IMR-90 (cell line): ENCODE results near the gene LRRC18. TPM values are rescaled to one million over a fixed set of nuclear protein-coding genes. Genes with fewer than 3 reads are reported as not detected.

Source experiments
- ATAC-seq: fragments of 200-7000 bp; cut with Tn5 transposase; 2 replicates; pipeline ENCODE4 v1.9.1; 2020; ENCODE audit warnings: low read depth, mild to moderate bottlenecking, moderate library complexity
- BruUV-seq: library from RNA; stranded (reverse); fragments of 400-500 nt; replicated peaks from 2 replicates; lab custom pipeline; 2021; lab: Mats Ljungman, UMichigan
- CTCF ChIA-PET: fragments of 300-600 bp; formaldehyde crosslinking; extraction: SDS; loops from one replicate; lab custom pipeline; 2021; ENCODE audit warnings: antibody characterized with exemption; lab: Yijun Ruan, JAX
- POLR2A ChIA-PET: fragments of 300-600 bp; sonication (Branson Sonifier 250); formaldehyde crosslinking; loops from one replicate; lab custom pipeline; 2022; ENCODE audit warnings: antibody characterized with exemption; ENCODE audit not compliant: unreplicated experiment; lab: Charles Lee
- DNase-seq: peaks from one replicate; pipeline ENCODE4 v3.0.0; 2013
- H2AFZ ChIP-seq: replicated peaks from 2 replicates; pipeline ENCODE3; 2013; ENCODE audit warnings: low read length, mild to moderate bottlenecking; ENCODE audit not compliant: poor library complexity
- H2AK5ac ChIP-seq: 2 replicates; pipeline ENCODE4 v1.6.1; 2013; ENCODE audit warnings: low read depth, low read length, inconsistent platforms
- H2AK9ac ChIP-seq: replicated peaks from 2 replicates; pipeline ENCODE3; 2013; ENCODE audit warnings: mild to moderate bottlenecking, low read depth, low read length, moderate library complexity; ENCODE audit not compliant: poor library complexity
- H2BK120ac ChIP-seq: 2 replicates; pipeline ENCODE4 v1.6.1; 2013; ENCODE audit warnings: low read depth, low read length, inconsistent platforms
- H2BK15ac ChIP-seq: 3 replicates; pipeline ENCODE4 v1.6.1; 2013; ENCODE audit warnings: low read depth, low read length, inconsistent platforms
- H2BK20ac ChIP-seq: 2 replicates; pipeline ENCODE4 v1.6.1; 2013; ENCODE audit warnings: low read depth, mild to moderate bottlenecking, inconsistent platforms, low read length, moderate library complexity
- H2BK5ac ChIP-seq: 2 replicates; pipeline ENCODE4 v1.6.1; 2013; ENCODE audit warnings: mild to moderate bottlenecking, low read depth, low read length, inconsistent platforms; ENCODE audit not compliant: poor library complexity, severe bottlenecking
- H3K14ac ChIP-seq: replicated peaks from 2 replicates; pipeline ENCODE4 v1.6.1; 2013; ENCODE audit warnings: low read depth, low read length, inconsistent platforms
- H3K18ac ChIP-seq: 2 replicates; pipeline ENCODE4 v1.6.1; 2013; ENCODE audit warnings: low read depth, low read length, control low read depth
- H3K23ac ChIP-seq: 2 replicates; pipeline ENCODE4 v1.6.1; 2013; ENCODE audit warnings: low read depth, low read length, inconsistent platforms
- H3K27ac ChIP-seq: 2 replicates; pipeline ENCODE4 v1.5.1; 2013; ENCODE audit warnings: mild to moderate bottlenecking, control low read depth, low read length; ENCODE audit not compliant: insufficient read depth
- H3K27me3 ChIP-seq: 2 replicates; pipeline ENCODE4 v1.6.1; 2013; ENCODE audit warnings: low read length; ENCODE audit not compliant: control insufficient read depth, insufficient read depth
- H3K36me3 ChIP-seq: 2 replicates; pipeline ENCODE4 v1.6.1; 2013; ENCODE audit warnings: low read length, mixed read lengths; ENCODE audit not compliant: control insufficient read depth, insufficient read depth
- H3K4ac ChIP-seq: 2 replicates; pipeline ENCODE4 v1.6.1; 2013; ENCODE audit warnings: low read depth, low read length, inconsistent platforms
- H3K4me1 ChIP-seq: 2 replicates; pipeline ENCODE4 v1.6.1; 2013; ENCODE audit warnings: low read length, mixed read lengths; ENCODE audit not compliant: control insufficient read depth, insufficient read depth
- H3K4me2 ChIP-seq: 2 replicates; pipeline ENCODE4 v1.6.1; 2013; ENCODE audit warnings: low read depth, mild to moderate bottlenecking, control low read depth, low read length, moderate library complexity
- H3K4me3 ChIP-seq: 2 replicates; pipeline ENCODE4 v1.5.1; 2013; ENCODE audit warnings: low read depth, mild to moderate bottlenecking, control low read depth, low read length, moderate library complexity; ENCODE audit not compliant: insufficient read depth
- H3K56ac ChIP-seq: 2 replicates; pipeline ENCODE4 v1.6.1; 2013; ENCODE audit warnings: low read length, inconsistent platforms; ENCODE audit not compliant: insufficient read depth; ENCODE audit errors: extremely low read depth
- H3K79me1 ChIP-seq, 2 experiments: 2 replicates each; pipeline ENCODE4 v1.6.1; 2013; ENCODE audit warnings: low read length in 2 of 2, inconsistent platforms in 1 of 2, low read depth in 1 of 2
- H3K9ac ChIP-seq: 2 replicates; pipeline ENCODE4 v1.6.1; 2013; ENCODE audit warnings: low read depth, low read length, control low read depth
- H3K9me1 ChIP-seq: 2 replicates; pipeline ENCODE4 v1.6.1; 2013; ENCODE audit warnings: low read length, inconsistent platforms; ENCODE audit not compliant: insufficient read depth
- H3K9me3 ChIP-seq: 2 replicates; pipeline ENCODE4 v1.6.1; 2013; ENCODE audit warnings: low read length; ENCODE audit not compliant: control insufficient read depth, insufficient read depth
- H4K20me1 ChIP-seq: 2 replicates; pipeline ENCODE4 v1.6.1; 2013; ENCODE audit warnings: low read length, inconsistent platforms; ENCODE audit not compliant: insufficient read depth
- H4K5ac ChIP-seq: 2 replicates; pipeline ENCODE4 v1.6.1; 2013; ENCODE audit warnings: mild to moderate bottlenecking, low read depth, low read length, control low read depth
- H4K8ac ChIP-seq, 2 experiments: 2 replicates each; pipeline ENCODE4 v1.6.1; 2013; ENCODE audit warnings: low read depth in 2 of 2, low read length in 2 of 2, control low read depth in 1 of 2, inconsistent platforms in 1 of 2
- H4K91ac ChIP-seq: 2 replicates; pipeline ENCODE4 v1.6.1; 2013; ENCODE audit warnings: low read depth, low read length, inconsistent platforms; ENCODE audit not compliant: insufficient read depth
- BHLHE40 ChIP-seq: fragments of 150-350 bp; IDR thresholded peaks from 2 replicates; pipeline ENCODE4 v1.6.1; 2016; ENCODE audit warnings: mild to moderate bottlenecking, low read depth, low read length
- CEBPB ChIP-seq: IDR thresholded peaks from 2 replicates; pipeline ENCODE4 v1.6.1; 2012; ENCODE audit warnings: low read depth, low read length, improper control_type of control experiment
- CHD1 ChIP-seq: IDR thresholded peaks from 2 replicates; pipeline ENCODE4 v1.6.1; 2012; ENCODE audit warnings: low read depth, low read length, improper control_type of control experiment
- FOS ChIP-seq: fragments of 150-350 bp; IDR thresholded peaks from 2 replicates; pipeline ENCODE4 v1.6.1; 2016; ENCODE audit warnings: low read depth, low read length
- MAFK ChIP-seq: IDR thresholded peaks from 2 replicates; pipeline ENCODE4 v1.6.1; 2012; ENCODE audit warnings: low read depth, low read length, improper control_type of control experiment
- MAZ ChIP-seq: IDR thresholded peaks from 2 replicates; pipeline ENCODE4 v1.6.1; 2012; ENCODE audit warnings: low read depth, mild to moderate bottlenecking, low read length, improper control_type of control experiment, moderate library complexity, borderline replicate concordance
- POLR2A ChIP-seq: IDR thresholded peaks from 2 replicates; pipeline ENCODE4 v1.6.1; 2012; ENCODE audit warnings: mild to moderate bottlenecking, low read depth, low read length
- RAD21 ChIP-seq: IDR thresholded peaks from 2 replicates; pipeline ENCODE4 v1.6.1; 2012; ENCODE audit warnings: low read length, improper control_type of control experiment
- RCOR1 ChIP-seq: IDR thresholded peaks from 2 replicates; pipeline ENCODE4 v1.6.1; 2012; ENCODE audit warnings: mild to moderate bottlenecking, low read length, improper control_type of control experiment; ENCODE audit not compliant: insufficient replicate concordance
- RFX5 ChIP-seq: IDR thresholded peaks from 2 replicates; pipeline ENCODE4 v1.8.0; 2012; ENCODE audit warnings: low read depth, mild to moderate bottlenecking, low read length, moderate library complexity
- SMC3 ChIP-seq: fragments of 150-350 bp; IDR thresholded peaks from 2 replicates; pipeline ENCODE4 v1.6.1; 2016; ENCODE audit warnings: low read depth, mild to moderate bottlenecking, antibody characterized with exemption, low read length, moderate library complexity
- WGBS, 2 experiments: methylation state at CpG; one replicate each; pipeline versions ENCODE4 v1.1.5 to v1.1.7; 2013; ENCODE audit warnings: missing lambda C conversion rate in 2 of 2; ENCODE audit not compliant: insufficient read length in 1 of 2; ENCODE audit errors: extremely low coverage in 2 of 2; 5-methylcytosine and 5-hydroxymethylcytosine counted together
- dilution Hi-C: fragments of 300-500 bp; cut with HindIII; formaldehyde crosslinking; loops from one replicate; pipeline ENCODE4 v1.14.3; 2018; ENCODE audit warnings: low sequenced_read_pairs; ENCODE audit not compliant: unreplicated experiment
- in situ Hi-C: fragments of 300-500 bp; cut with MboI; formaldehyde crosslinking; loops from 3 replicates; pipeline ENCODE4 v1.14.3; 2019; ENCODE audit warnings: low sequenced_read_pairs, inconsistent platforms, mixed read lengths
- intact Hi-C: fragments of 100-400 bp; cut with micrococcal nuclease; formaldehyde crosslinking; loops from 2 replicates; pipeline ENCODE4 v1.10.0; 2022
- polyA plus RNA-seq, 3 experiments: library from polyadenylated mRNA; depleted of rRNA; stranded (reverse); fragments of >200 nt; gene quantifications; 2 replicates each; pipeline ENCODE4 v1.2.3, GENCODE V29; 2012; ENCODE audit warnings: low replicate concordance in 1 of 3
- total RNA-seq: library from RNA; depleted of rRNA; stranded (reverse); fragments of >200 nt; gene quantifications from 2 replicates; pipeline ENCODE4 v1.2.3, GENCODE V29; 2012
- TF ChIP-seq, protein P1 (sequence below): fragments of 150-350 bp; IDR thresholded peaks from 2 replicates; pipeline ENCODE4 v1.6.1; 2017; ENCODE audit warnings: mild to moderate bottlenecking, antibody characterized with exemption, low read length, low read depth
- TF ChIP-seq, protein P2 (sequence below): conservative IDR thresholded peaks from 2 replicates; pipeline ENCODE4 v1.5.1; 2012; ENCODE audit warnings: mild to moderate bottlenecking, low read depth, low read length, improper control_type of control experiment

Gene LRRC18
- total and polyA plus RNA-seq, 2 of the 4 experiments (the other 2 are of a cell fraction), result not detected

DNA sequence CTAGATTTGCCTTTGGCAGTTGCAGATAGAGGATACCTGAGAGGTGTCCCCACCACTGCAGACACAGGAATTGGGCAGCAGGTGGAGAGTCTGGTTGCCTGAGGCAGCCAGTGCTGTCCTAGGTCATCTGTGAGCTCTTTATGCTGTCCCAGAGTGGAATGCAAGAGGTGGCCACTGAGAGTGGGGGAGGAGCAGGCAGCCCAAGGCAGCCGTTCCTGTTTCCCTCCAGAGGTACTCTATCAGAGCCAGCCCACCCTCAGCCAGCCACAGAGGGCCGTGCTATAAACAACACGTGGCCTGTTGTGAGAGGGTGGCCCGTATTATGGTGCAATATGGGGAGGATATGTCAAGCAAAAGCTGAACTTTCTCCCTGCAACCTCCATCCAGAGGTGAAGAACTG, 8.5 kb downstream of the LRRC18 start:
- no peak overlapping the region for H4K91ac ChIP-seq
- in situ Hi-C loops, result no loop called here
- H2BK20ac ChIP-seq, result no peak overlapping the region
- no peak overlapping the region for H4K5ac ChIP-seq
- no CpG with 5 or more reads among the region's 4 CpGs for WGBS, 2 experiments
- TF ChIP-seq, protein P1, sequence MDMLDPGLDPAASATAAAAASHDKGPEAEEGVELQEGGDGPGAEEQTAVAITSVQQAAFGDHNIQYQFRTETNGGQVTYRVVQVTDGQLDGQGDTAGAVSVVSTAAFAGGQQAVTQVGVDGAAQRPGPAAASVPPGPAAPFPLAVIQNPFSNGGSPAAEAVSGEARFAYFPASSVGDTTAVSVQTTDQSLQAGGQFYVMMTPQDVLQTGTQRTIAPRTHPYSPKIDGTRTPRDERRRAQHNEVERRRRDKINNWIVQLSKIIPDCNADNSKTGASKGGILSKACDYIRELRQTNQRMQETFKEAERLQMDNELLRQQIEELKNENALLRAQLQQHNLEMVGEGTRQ, result no peak
- no peak for TF ChIP-seq POLR2A
- TF ChIP-seq MAFK, result no peak
- no peak for TF ChIP-seq CHD1
- no peak for TF ChIP-seq RFX5
- no peak for TF ChIP-seq FOS
- TF ChIP-seq, protein P2, sequence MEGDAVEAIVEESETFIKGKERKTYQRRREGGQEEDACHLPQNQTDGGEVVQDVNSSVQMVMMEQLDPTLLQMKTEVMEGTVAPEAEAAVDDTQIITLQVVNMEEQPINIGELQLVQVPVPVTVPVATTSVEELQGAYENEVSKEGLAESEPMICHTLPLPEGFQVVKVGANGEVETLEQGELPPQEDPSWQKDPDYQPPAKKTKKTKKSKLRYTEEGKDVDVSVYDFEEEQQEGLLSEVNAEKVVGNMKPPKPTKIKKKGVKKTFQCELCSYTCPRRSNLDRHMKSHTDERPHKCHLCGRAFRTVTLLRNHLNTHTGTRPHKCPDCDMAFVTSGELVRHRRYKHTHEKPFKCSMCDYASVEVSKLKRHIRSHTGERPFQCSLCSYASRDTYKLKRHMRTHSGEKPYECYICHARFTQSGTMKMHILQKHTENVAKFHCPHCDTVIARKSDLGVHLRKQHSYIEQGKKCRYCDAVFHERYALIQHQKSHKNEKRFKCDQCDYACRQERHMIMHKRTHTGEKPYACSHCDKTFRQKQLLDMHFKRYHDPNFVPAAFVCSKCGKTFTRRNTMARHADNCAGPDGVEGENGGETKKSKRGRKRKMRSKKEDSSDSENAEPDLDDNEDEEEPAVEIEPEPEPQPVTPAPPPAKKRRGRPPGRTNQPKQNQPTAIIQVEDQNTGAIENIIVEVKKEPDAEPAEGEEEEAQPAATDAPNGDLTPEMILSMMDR, result no peak
- TF ChIP-seq RCOR1, result no peak
- no peak for TF ChIP-seq MAZ
- TF ChIP-seq RAD21, result no peak
- no peak for TF ChIP-seq BHLHE40
- TF ChIP-seq SMC3, result no peak
- TF ChIP-seq CEBPB, result no peak
- H2AK9ac ChIP-seq, result no peak overlapping the region
- H3K79me1 ChIP-seq, result no peaks in the 10 kb centered on the region
- intact Hi-C loops, result no loop called here
- H3K9me1 ChIP-seq, result no peaks in the 10 kb centered on the region
- BruUV-seq, result no TSS peak
- CTCF ChIA-PET, result interaction anchor here (0.6 kb wide), 1 partner anchor 8 kb away, joined by 3 read pairs; the partner anchor contains the start of gene LRRC18
- H3K9ac ChIP-seq, result no peak overlapping the region
- H3K23ac ChIP-seq, result no peak overlapping the region
- no peak overlapping the region for H4K8ac ChIP-seq
- POLR2A ChIA-PET, result no interaction called here
- no peaks in the 10 kb centered on the region for H3K9me3 ChIP-seq
- no peaks in the 10 kb centered on the region for H3K4me1 ChIP-seq
- H2BK120ac ChIP-seq, result no peak overlapping the region
- peaks cover 25% of the 10 kb centered on the region for H3K27me3 ChIP-seq
- no peak overlapping the region for H2AK5ac ChIP-seq
- no peak overlapping the region for H2AFZ ChIP-seq
- ATAC-seq (no peak), DNase-seq (no peak)
- H3K14ac ChIP-seq, result no peak overlapping the region
- H3K4ac ChIP-seq, result no peak overlapping the region
- no peaks in the 10 kb centered on the region for H4K20me1 ChIP-seq
- H3K56ac ChIP-seq, result no peak overlapping the region
- no peak overlapping the region for H3K4me3 ChIP-seq
- dilution Hi-C loops, result no loop called here
- H2BK5ac ChIP-seq, result no peak overlapping the region
- H2BK15ac ChIP-seq, result no peak overlapping the region
- no peak overlapping the region for H3K27ac ChIP-seq
- H3K4me2 ChIP-seq, result no peak overlapping the region
- no peak overlapping the region for H3K18ac ChIP-seq
- H3K36me3 ChIP-seq, result no peaks in the 10 kb centered on the region
